Upper lobe of right lung (tissue), 1 donor: ENCODE results near the gene CCDC91. TPM values are rescaled to one million over a fixed set of nuclear protein-coding genes. Genes with fewer than 3 reads are reported as not detected.

Experiments used
- ATAC-seq: fragments of 200-7000 bp; cut with Tn5 transposase; one replicate; pipeline ENCODE4 v1.9.1; 2020; ENCODE audit warnings: mild to moderate bottlenecking, moderate library complexity
- DNase-seq: peaks from one replicate; pipeline ENCODE4 v3.0.0-alpha.2; 2020
- H3K27ac ChIP-seq: fragments of 200-600 bp; one replicate; pipeline ENCODE4 v1.8.0; 2022
- H3K27me3 ChIP-seq: fragments of 200-600 bp; one replicate; pipeline ENCODE4 v1.8.0; 2022; ENCODE audit warnings: mild to moderate bottlenecking
- H3K36me3 ChIP-seq: fragments of 200-600 bp; one replicate; pipeline ENCODE4 v1.8.0; 2022
- H3K4me1 ChIP-seq: fragments of 200-600 bp; one replicate; pipeline ENCODE4 v1.8.0; 2022
- H3K4me3 ChIP-seq: fragments of 200-600 bp; one replicate; pipeline ENCODE4 v1.8.0; 2022; ENCODE audit warnings: mild to moderate bottlenecking
- H3K9me3 ChIP-seq: fragments of 200-600 bp; one replicate; pipeline ENCODE4 v1.8.0; 2022
- CTCF ChIP-seq: fragments of 200-600 bp; IDR thresholded peaks from one replicate; pipeline ENCODE4 v1.8.0; 2022; ENCODE audit warnings: antibody characterized with exemption
- intact Hi-C: fragments of 100-400 bp; cut with DNase I; formaldehyde crosslinking; loops from one replicate; pipeline ENCODE4 v1.11.0; 2022
- total RNA-seq: library from RNA; stranded (reverse); fragmentation: NEBNext Ultra II Directional; extraction: Animal tissue kit (Norgen Biotek cat#: 25700); gene quantifications from one replicate; pipeline ENCODE4 v1.2.1, GENCODE V29; 2021
- donor health status: DM: no; HTN: yes; CAD: no; lungs with severe emphysema.

CCDC91 gene
- total RNA-seq, 1 donor from 2014 or later: 33.4 TPM

GRCh38 chr12:28175098-28175589 lies 15.1 kb upstream of the CCDC91 start:
- H3K4me1 ChIP-seq: no peaks in the 10 kb centered on the region
- H3K4me3 ChIP-seq: no peak overlapping the region
- no peaks in the 10 kb centered on the region for H3K9me3 ChIP-seq
- TF ChIP-seq CTCF: no peak
- no peak overlapping the region for H3K27ac ChIP-seq
- H3K27me3 ChIP-seq: no peaks in the 10 kb centered on the region
- ATAC-seq (no peak), DNase-seq (no peak)
- H3K36me3 ChIP-seq: no peaks in the 10 kb centered on the region
- intact Hi-C loops: no loop called here

DNA sequence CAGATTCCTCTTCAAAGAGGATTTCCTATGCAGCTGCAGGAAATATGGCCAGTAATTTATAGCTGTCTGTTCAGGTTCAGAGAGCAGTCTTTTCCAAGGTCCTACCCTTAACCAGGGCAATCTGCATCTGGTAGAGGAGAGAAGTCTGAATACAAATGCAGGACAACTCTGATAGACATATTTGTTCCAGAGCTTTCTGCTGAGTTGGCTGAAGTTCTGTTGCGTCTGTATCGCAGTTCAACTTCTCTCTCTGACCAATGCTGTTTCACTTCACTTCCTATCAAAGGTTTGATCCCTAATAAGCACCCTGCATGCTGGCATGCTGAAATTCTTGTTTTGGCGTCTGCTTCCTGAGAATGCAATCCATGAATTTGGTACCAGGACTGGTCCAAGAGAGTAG lies 14.0 kb upstream of the CCDC91 start:
- intact Hi-C loops: no loop called here

GRCh38 chr12:28177461-28177860 lies 12.8 kb upstream of the CCDC91 start:
- Histone ChIP-seq H3K4me1 (no peaks in the 10 kb centered on the region), H3K27me3 (no peaks in the 10 kb centered on the region), H3K9me3 (no peaks in the 10 kb centered on the region), H3K4me3 (no peak overlapping the region), H3K36me3 (no peaks in the 10 kb centered on the region), H3K27ac (no peak overlapping the region)
- ATAC-seq (no peak), DNase-seq (no peak)
- intact Hi-C loops: no loop called here
- TF ChIP-seq CTCF: no peak

More for the DNA sequence above, 14.0 kb upstream of the CCDC91 start:
- no peak for TF ChIP-seq CTCF
- H3K9me3 ChIP-seq: no peaks in the 10 kb centered on the region
- no peaks in the 10 kb centered on the region for H3K36me3 ChIP-seq
- no peak for ATAC-seq
- no peak for DNase-seq
- no peak overlapping the region for H3K27ac ChIP-seq
- no peak overlapping the region for H3K4me3 ChIP-seq
- H3K4me1 ChIP-seq: no peaks in the 10 kb centered on the region
- H3K27me3 ChIP-seq: no peaks in the 10 kb centered on the region

- no peaks in the 10 kb centered on the region for H3K4me1 ChIP-seq
- H3K27me3 ChIP-seq: no peaks in the 10 kb centered on the region
- H3K27ac ChIP-seq: no peak overlapping the region
- DNase-seq (no peak), ATAC-seq (no peak)
- TF ChIP-seq CTCF: no peak
- H3K4me3 ChIP-seq: no peak overlapping the region
- H3K9me3 ChIP-seq: no peaks in the 10 kb centered on the region
- no peaks in the 10 kb centered on the region for H3K36me3 ChIP-seq
- intact Hi-C loops: no loop called here
Observed at GRCh38 chr12:28177905-28178304, 12.4 kb upstream of the CCDC91 start.

GRCh38 chr12:28178775-28179174 lies 11.5 kb upstream of the CCDC91 start:
- ATAC-seq: no peak
- no peak for DNase-seq
- no peak for TF ChIP-seq CTCF
- no peak overlapping the region for H3K4me3 ChIP-seq
- H3K9me3 ChIP-seq: no peaks in the 10 kb centered on the region
- no peak overlapping the region for H3K27ac ChIP-seq
- H3K27me3 ChIP-seq: no peaks in the 10 kb centered on the region
- H3K4me1 ChIP-seq: no peaks in the 10 kb centered on the region
- no peaks in the 10 kb centered on the region for H3K36me3 ChIP-seq
- intact Hi-C loops: no loop called here

- Histone ChIP-seq H3K9me3 (no peaks in the 10 kb centered on the region), H3K27ac (no peak overlapping the region), H3K36me3 (no peaks in the 10 kb centered on the region), H3K4me1 (no peaks in the 10 kb centered on the region), H3K27me3 (no peaks in the 10 kb centered on the region), H3K4me3 (no peak overlapping the region)
- DNase-seq: no peak
- intact Hi-C loops: no loop called here
- no peak for TF ChIP-seq CTCF
- no peak for ATAC-seq
Observed at GRCh38 chr12:28180786-28181185, 9.5 kb upstream of the CCDC91 start.
